HCT116 (cell line): ENCODE measurements around the gene SLC51A. TPM values are rescaled to one million over a fixed set of nuclear protein-coding genes. Genes with fewer than 3 reads are reported as not detected.

Source experiments
- ATAC-seq: fragments of 200-7000 bp; cut with Tn5 transposase; 2 replicates; pipeline ENCODE4 v1.9.1; 2020; ENCODE audit warnings: mild to moderate bottlenecking, moderate library complexity
- BruUV-seq: library from RNA; stranded (reverse); fragments of 400-500 nt; replicated peaks from 2 replicates; lab custom pipeline; 2021; lab: Mats Ljungman, UMichigan
- CTCF ChIA-PET: fragments of 300-600 bp; sonication (Branson Sonifier 250); formaldehyde crosslinking; loops from one replicate; lab custom pipeline; 2021; ENCODE audit warnings: antibody characterized with exemption; lab: Charles Lee
- POLR2A ChIA-PET: fragments of 300-600, 350-600 bp; sonication (Branson Sonifier 250); formaldehyde crosslinking; loops from one replicate; lab custom pipeline; 2021; ENCODE audit warnings: antibody characterized with exemption; lab: Charles Lee
- RAD21 ChIA-PET, 2 experiments: fragments of 300-600 bp; sonication (Branson Sonifier 250); formaldehyde crosslinking; loops; one replicate each; lab custom pipeline; 2023; ENCODE audit warnings: low total read pairs in 2 of 2; ENCODE audit not compliant: uncharacterized antibody in 2 of 2, unreplicated experiment in 2 of 2, low non-redundant PET in 1 of 2; lab: Charles Lee
- DNase-seq: peaks from one replicate; pipeline ENCODE4 v3.0.0-alpha.2; 2010; ENCODE audit warnings: low read depth, low spot score
- H2AFZ ChIP-seq: fragments of 200-600 bp; shearing (Covaris generic), sonication (generic); 2 replicates; pipeline ENCODE4 v1.6.1; 2017; ENCODE audit warnings: low read depth, mixed run types, mixed read lengths, antibody characterized with exemption, low read length; ENCODE audit not compliant: poor library complexity, severe bottlenecking
- H3K27ac ChIP-seq: 2 replicates; pipeline ENCODE4 v1.5.1; 2012; ENCODE audit warnings: low read depth, low read length
- H3K27me3 ChIP-seq: fragments of 200-600 bp; sonication (generic); 2 replicates; pipeline ENCODE4 v1.6.1; 2016; ENCODE audit warnings: mixed run types, low read length, mixed read lengths; ENCODE audit not compliant: insufficient read depth
- H3K36me3 ChIP-seq, 2 experiments: fragments of 200-500 bp in 1 of 2; fragments of 200-600 bp in 1 of 2; sonication (Bioruptor generic) in 1 of 2; sonication (generic) in 1 of 2; 2 replicates each; pipeline versions ENCODE4 v1.5.1 to v1.6.1; 2014 to 2016; ENCODE audit warnings: low read length in 2 of 2, inconsistent platforms in 1 of 2, mixed read lengths in 1 of 2, mixed run types in 1 of 2; ENCODE audit not compliant: insufficient read depth in 2 of 2, control insufficient read depth in 1 of 2
- H3K4me1 ChIP-seq, 2 experiments: fragments of 200-600 bp in 1 of 2; sonication (generic) in 1 of 2; 2 replicates each; pipeline versions ENCODE4 v1.5.1 to v1.6.1; 2012 to 2017; ENCODE audit warnings: low read length in 2 of 2, inconsistent platforms in 1 of 2, mild to moderate bottlenecking in 1 of 2, mixed read lengths in 1 of 2, mixed run types in 1 of 2, moderate library complexity in 1 of 2; ENCODE audit not compliant: insufficient read depth in 2 of 2, control insufficient read depth in 1 of 2
- H3K4me2 ChIP-seq: fragments of 200-600 bp; sonication (generic); 2 replicates; pipeline ENCODE4 v1.6.1; 2017; ENCODE audit warnings: mixed run types, low read length, mixed read lengths
- H3K4me3 ChIP-seq, 2 experiments: fragments of 200-600 bp in 1 of 2; sonication (generic) in 1 of 2; replicated peaks in 1 of 2; 2 replicates each; pipeline ENCODE4 v1.5.1; 2011 to 2016; ENCODE audit warnings: low read length in 2 of 2, control low read depth in 1 of 2, low read depth in 1 of 2, mild to moderate bottlenecking in 1 of 2, mixed read lengths in 1 of 2, mixed run types in 1 of 2
- H3K79me2 ChIP-seq: fragments of 200-600 bp; sonication (generic); 2 replicates; pipeline ENCODE4 v1.6.1; 2017; ENCODE audit warnings: mild to moderate bottlenecking, mixed run types, low read length, moderate library complexity, mixed read lengths; ENCODE audit not compliant: insufficient read depth
- H3K9ac ChIP-seq: fragments of 200-600 bp; sonication (generic); 2 replicates; pipeline ENCODE4 v1.6.1; 2016; ENCODE audit warnings: low read length, mixed read lengths
- H3K9me2 ChIP-seq: fragments of 200-600 bp; sonication (generic), shearing (Covaris generic); 2 replicates; pipeline ENCODE4 v1.6.1; 2017; ENCODE audit warnings: mixed run types, mild to moderate bottlenecking, moderate library complexity; ENCODE audit not compliant: insufficient read depth
- H3K9me3 ChIP-seq, 2 experiments: fragments of 200-500 bp in 1 of 2; fragments of 200-600 bp in 1 of 2; sonication (Bioruptor generic) in 1 of 2; sonication (generic) in 1 of 2; 2 replicates each; pipeline ENCODE4 v1.6.1; 2014 to 2017; ENCODE audit warnings: low read length in 2 of 2, mixed read lengths in 2 of 2, inconsistent platforms in 1 of 2, low read depth in 1 of 2, mild to moderate bottlenecking in 1 of 2, mixed run types in 1 of 2, moderate library complexity in 1 of 2; ENCODE audit not compliant: control insufficient read depth in 1 of 2, insufficient read depth in 1 of 2
- H4K20me1 ChIP-seq: fragments of 200-600 bp; sonication (generic), shearing (Covaris generic); 2 replicates; pipeline ENCODE4 v1.6.1; 2017; ENCODE audit warnings: mixed run types, mild to moderate bottlenecking, moderate library complexity; ENCODE audit not compliant: insufficient read depth
- ATF3 ChIP-seq: IDR thresholded peaks from 2 replicates; pipeline ENCODE4 v1.6.1; 2012
- CBX3 ChIP-seq: IDR thresholded peaks from 2 replicates; pipeline ENCODE4 v1.6.1; 2012; ENCODE audit warnings: low read depth
- ELF1 ChIP-seq: IDR thresholded peaks from 2 replicates; pipeline ENCODE4 v1.6.1; 2012; ENCODE audit warnings: low read depth, borderline replicate concordance
- EZH2phosphoT487 ChIP-seq: fragments of 200-600 bp; IDR thresholded peaks from 2 replicates; pipeline ENCODE4 v1.6.1; 2018; ENCODE audit warnings: antibody characterized with exemption, borderline replicate concordance
- JUND ChIP-seq: IDR thresholded peaks from 2 replicates; pipeline ENCODE4 v1.6.1; 2012
- POLR2AphosphoS5 ChIP-seq: IDR thresholded peaks from 2 replicates; pipeline ENCODE4 v1.6.1; 2011; ENCODE audit warnings: mild to moderate bottlenecking, low read depth, low read length, moderate library complexity
- RAD21 ChIP-seq: IDR thresholded peaks from 2 replicates; pipeline ENCODE4 v1.6.1; 2012; ENCODE audit warnings: low read depth, mild to moderate bottlenecking
- REST ChIP-seq: IDR thresholded peaks from 2 replicates; pipeline ENCODE4 v1.6.1; 2012; ENCODE audit warnings: low read depth
- SIN3A ChIP-seq: IDR thresholded peaks from 2 replicates; pipeline ENCODE4 v1.6.1; 2012; ENCODE audit warnings: low read depth
- ZFX ChIP-seq: fragments of 450-650 bp; IDR thresholded peaks from 2 replicates; pipeline ENCODE4 v1.6.1; 2017
- intact Hi-C: fragments of 100-400 bp; cut with micrococcal nuclease; formaldehyde crosslinking; loops from 2 replicates; pipeline ENCODE4 v1.10.0; 2022
- total RNA-seq: library from RNA; stranded (reverse); gene quantifications from one replicate; pipeline ENCODE4 v1.2.1, GENCODE V29; 2021; ENCODE audit not compliant: unreplicated experiment

The SLC51A gene
- total RNA-seq, 1 experiment from 2014 or later, result not detected

- POLR2A ChIA-PET, result no interaction called here
- H3K9me2 ChIP-seq, result no peaks in the 10 kb centered on the region
These were observed 18.8 kb upstream of the SLC51A start for GRCh38 chr3:196197524-196197923.

More at GRCh38 chr3:196197524-196197923, 18.8 kb upstream of the SLC51A start:
- no peak overlapping the region for H3K9ac ChIP-seq
- no peaks in the 10 kb centered on the region; a peak in 1 of 4 replicates for H3K4me1 ChIP-seq
- intact Hi-C loops, result no loop called here
- no peaks in the 10 kb centered on the region for H3K36me3 ChIP-seq
- H3K4me3 ChIP-seq, result no peak overlapping the region
- H3K9me3 ChIP-seq, result no peaks in the 10 kb centered on the region
- no peaks in the 10 kb centered on the region for H3K27me3 ChIP-seq
- H3K4me2 ChIP-seq, result no peak overlapping the region
- H2AFZ ChIP-seq, result no peak overlapping the region
- CTCF ChIA-PET, result interaction anchor here (1.3 to 2.3 kb wide), 3 partner anchors 124 to 173 kb away, joined by 4 to 17 read pairs (median 7); no protein-coding TSS in a partner anchor
- no peaks in the 10 kb centered on the region for H4K20me1 ChIP-seq
- H3K27ac ChIP-seq, result no peak overlapping the region
- DNase-seq (no peak), ATAC-seq (no peak)
- no peaks in the 10 kb centered on the region for H3K79me2 ChIP-seq
- RAD21 ChIA-PET, result no interaction called here
- BruUV-seq, result no TSS peak
- TF ChIP-seq ATF3 (no peak), REST (no peak), SIN3A (no peak), CBX3 (no peak), RAD21 (no peak), ELF1 (no peak), EZH2phosphoT487 (no peak), POLR2AphosphoS5 (no peak), ZFX (no peak), JUND (no peak)
